Measurements from ENCODE around the gene NFKB1. TPM values are rescaled to one million over a fixed set of nuclear protein-coding genes. Genes with fewer than 3 reads are reported as not detected.
A peak's percentile ranks its signal among the peaks of the same experiment; 100 is the strongest.

Gene NFKB1, protein sequence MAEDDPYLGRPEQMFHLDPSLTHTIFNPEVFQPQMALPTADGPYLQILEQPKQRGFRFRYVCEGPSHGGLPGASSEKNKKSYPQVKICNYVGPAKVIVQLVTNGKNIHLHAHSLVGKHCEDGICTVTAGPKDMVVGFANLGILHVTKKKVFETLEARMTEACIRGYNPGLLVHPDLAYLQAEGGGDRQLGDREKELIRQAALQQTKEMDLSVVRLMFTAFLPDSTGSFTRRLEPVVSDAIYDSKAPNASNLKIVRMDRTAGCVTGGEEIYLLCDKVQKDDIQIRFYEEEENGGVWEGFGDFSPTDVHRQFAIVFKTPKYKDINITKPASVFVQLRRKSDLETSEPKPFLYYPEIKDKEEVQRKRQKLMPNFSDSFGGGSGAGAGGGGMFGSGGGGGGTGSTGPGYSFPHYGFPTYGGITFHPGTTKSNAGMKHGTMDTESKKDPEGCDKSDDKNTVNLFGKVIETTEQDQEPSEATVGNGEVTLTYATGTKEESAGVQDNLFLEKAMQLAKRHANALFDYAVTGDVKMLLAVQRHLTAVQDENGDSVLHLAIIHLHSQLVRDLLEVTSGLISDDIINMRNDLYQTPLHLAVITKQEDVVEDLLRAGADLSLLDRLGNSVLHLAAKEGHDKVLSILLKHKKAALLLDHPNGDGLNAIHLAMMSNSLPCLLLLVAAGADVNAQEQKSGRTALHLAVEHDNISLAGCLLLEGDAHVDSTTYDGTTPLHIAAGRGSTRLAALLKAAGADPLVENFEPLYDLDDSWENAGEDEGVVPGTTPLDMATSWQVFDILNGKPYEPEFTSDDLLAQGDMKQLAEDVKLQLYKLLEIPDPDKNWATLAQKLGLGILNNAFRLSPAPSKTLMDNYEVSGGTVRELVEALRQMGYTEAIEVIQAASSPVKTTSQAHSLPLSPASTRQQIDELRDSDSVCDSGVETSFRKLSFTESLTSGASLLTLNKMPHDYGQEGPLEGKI
- total RNA-seq: 100 to 1,000 TPM; 185 to 189 TPM
- 45.5 TPM for polyA plus RNA-seq

DNA sequence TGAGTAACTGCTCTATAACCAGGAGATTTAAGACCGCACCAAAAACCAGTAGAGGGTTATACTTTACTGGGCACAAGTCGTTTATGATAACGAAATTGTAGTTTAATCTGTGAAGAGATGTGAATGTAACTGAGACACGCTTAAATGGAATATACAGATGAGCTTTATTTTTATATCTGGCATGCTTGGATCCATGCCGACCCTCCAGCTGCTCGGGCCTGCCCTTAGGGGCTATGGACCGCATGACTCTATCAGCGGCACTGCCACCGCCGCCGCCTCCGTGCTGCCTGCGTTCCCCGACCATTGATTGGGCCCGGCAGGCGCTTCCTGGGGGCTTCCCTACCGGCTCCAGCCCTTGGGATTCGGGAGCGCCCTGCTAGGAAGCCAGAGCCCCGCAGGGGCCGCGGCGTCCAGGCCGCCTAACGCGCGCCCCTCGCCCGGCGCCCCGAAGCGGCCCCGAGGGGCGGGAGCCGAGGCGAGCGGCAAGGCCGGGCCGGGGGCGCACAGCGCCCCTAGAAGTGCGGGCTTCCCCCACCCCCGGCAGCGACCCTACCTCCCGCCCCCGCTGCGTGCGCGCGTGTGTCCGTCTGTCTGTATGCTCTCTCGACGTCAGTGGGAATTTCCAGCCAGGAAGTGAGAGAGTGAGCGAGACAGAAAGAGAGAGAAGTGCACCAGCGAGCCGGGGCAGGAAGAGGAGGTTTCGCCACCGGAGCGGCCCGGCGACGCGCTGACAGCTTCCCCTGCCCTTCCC lies at the start of gene NFKB1:
TSS of gene NFKB1 (plus strand) at position 664 of the 751 bp plus-strand sequence. CDS start 24,160 bp downstream, outside the sequence.
- peak within 1 kb of the TSS; percentile 93 to 99 (median 95) for H3K4me3 Mint-ChIP-seq
- H3K9me3 Mint-ChIP-seq: peaks cover 0 to 2% (median 0%) of the 10 kb centered on the region in 5 donors
- H3K27me3 ChIP-seq (ENCODE audit: insufficient read depth, low read length, poor library complexity, severe bottlenecking): no peaks in the 10 kb centered on the region
- ChIA-PET POLR2A (interaction anchor here (0.5 to 1.6 kb wide), 7 partner anchors 21 to 327 kb away, joined by 3 to 6 read pairs (median 4); partner anchors contain the start of gene SLC39A8), CTCF (interaction anchor here (0.8 to 1.5 kb wide), 15 partner anchors 10 to 576 kb away, joined by 3 to 6 read pairs (median 3); partner anchors contain the start of genes SLC39A8 and SLC9B2)
- peak within 1 kb of the TSS; percentile 97 to 100 (median 98) for H3K27ac Mint-ChIP-seq
- peaks cover 0 to 5% of the 10 kb centered on the region in 2 donors for H3K27me3 Mint-ChIP-seq
- H3K4me1 ChIP-seq (ENCODE audit: insufficient read depth, low read length): peaks cover 27% of the 10 kb centered on the region
- DNase-seq: peak; percentile 74 to 92 (median 86)
- H3K9me3 ChIP-seq (ENCODE audit: low read length): no peaks in the 10 kb centered on the region
- peaks cover 31 to 48% (median 41%) of the 10 kb centered on the region in 3 donors for H3K4me1 Mint-ChIP-seq
- H3K27ac ChIP-seq (ENCODE audit: low read depth, low read length): peak within 1 kb of the TSS; percentile 96
- H3K36me3 Mint-ChIP-seq: peaks cover 0 to 16% (median 0%) of the 10 kb centered on the region in 3 donors
- peak within 1 kb of the TSS; percentile 85 for H3K4me3 ChIP-seq (ENCODE audit: low read length)
- H3K36me3 ChIP-seq (ENCODE audit: insufficient read depth, low read length): no peaks in the 10 kb centered on the region

DNA sequence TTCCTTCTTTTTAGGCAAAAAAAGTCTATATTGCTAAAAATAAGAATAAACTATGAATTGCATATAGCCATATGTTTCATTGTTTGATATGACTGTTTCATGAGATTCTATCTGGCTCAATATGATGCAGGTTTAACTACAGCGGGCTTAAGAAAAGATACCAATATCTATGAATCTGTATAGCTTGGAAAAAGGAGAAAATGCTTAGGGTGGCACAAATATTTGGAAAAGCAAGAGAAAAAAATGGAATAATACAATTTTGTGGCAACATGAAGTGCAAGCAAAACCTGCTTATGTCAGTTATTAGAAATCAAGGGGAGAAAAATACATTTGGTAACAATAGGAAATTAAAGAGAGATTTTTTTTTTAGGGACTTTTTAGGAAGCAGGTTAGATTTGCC lies 48.3 kb upstream of the NFKB1 start:
- Mint-ChIP-seq H3K9me3 (no peaks in the 10 kb centered on the region), H3K4me3 (no peak overlapping the region), H3K27me3 (peaks cover 0 to 22% of the 10 kb centered on the region in 2 donors), H3K27ac (no peak overlapping the region), H3K4me1 (peaks cover 2 to 11% (median 5%) of the 10 kb centered on the region in 3 donors), H3K36me3 (no peaks in the 10 kb centered on the region)
- DNase-seq: no peak
- no peak overlapping the region for H3K27ac ChIP-seq (ENCODE audit: low read depth, low read length)
- ChIA-PET POLR2A (no interaction called here), CTCF (interaction anchor here (1.5 kb wide), 1 partner anchor 173 kb away, joined by 3 read pairs; no protein-coding TSS in a partner anchor)
- H3K9me3 ChIP-seq (ENCODE audit: low read length): no peaks in the 10 kb centered on the region
- H3K4me1 ChIP-seq (ENCODE audit: insufficient read depth, low read length): no peaks in the 10 kb centered on the region
- H3K36me3 ChIP-seq (ENCODE audit: insufficient read depth, low read length): no peaks in the 10 kb centered on the region
- H3K27me3 ChIP-seq (ENCODE audit: insufficient read depth, low read length, poor library complexity, severe bottlenecking): no peaks in the 10 kb centered on the region
- no peak overlapping the region for H3K4me3 ChIP-seq (ENCODE audit: low read length)

DNA sequence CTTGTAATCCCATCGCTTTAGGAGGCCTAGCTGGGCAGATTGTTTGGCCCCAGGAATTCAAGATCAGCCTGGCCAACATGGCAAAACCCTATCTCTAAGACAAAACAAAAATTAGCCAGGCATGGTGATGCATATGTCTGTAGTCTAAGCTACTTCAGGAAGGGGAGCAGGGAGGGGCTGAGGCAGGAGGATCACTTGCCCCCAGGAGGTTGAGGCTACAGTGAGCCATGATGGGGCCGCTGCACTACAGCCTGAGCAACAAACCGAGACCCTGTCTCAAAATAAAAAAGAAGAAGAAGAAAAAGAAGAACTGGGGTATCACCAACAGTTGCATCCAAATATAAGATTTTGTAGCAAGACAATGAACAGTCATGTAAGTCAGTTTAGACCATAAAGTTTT lies 47.3 kb upstream of the NFKB1 start:
- H3K4me1 ChIP-seq (ENCODE audit: insufficient read depth, low read length): no peaks in the 10 kb centered on the region
- peaks cover 0 to 6% (median 5%) of the 10 kb centered on the region in 3 donors for H3K4me1 Mint-ChIP-seq
- no peak overlapping the region for H3K27ac ChIP-seq (ENCODE audit: low read depth, low read length)
- DNase-seq: no peak
- H3K27ac Mint-ChIP-seq: no peak overlapping the region
- no peaks in the 10 kb centered on the region for H3K36me3 ChIP-seq (ENCODE audit: insufficient read depth, low read length)
- no peaks in the 10 kb centered on the region for H3K27me3 ChIP-seq (ENCODE audit: insufficient read depth, low read length, poor library complexity, severe bottlenecking)
- peaks cover 0 to 22% of the 10 kb centered on the region in 2 donors for H3K27me3 Mint-ChIP-seq
- CTCF ChIA-PET: interaction anchor here (1.8 kb wide), 1 partner anchor 172 kb away, joined by 3 read pairs; no protein-coding TSS in a partner anchor
- POLR2A ChIA-PET: no interaction called here
- H3K4me3 Mint-ChIP-seq: no peak overlapping the region
- H3K4me3 ChIP-seq (ENCODE audit: low read length): no peak overlapping the region
- no peaks in the 10 kb centered on the region for H3K36me3 Mint-ChIP-seq
- H3K9me3 ChIP-seq (ENCODE audit: low read length): no peaks in the 10 kb centered on the region
- H3K9me3 Mint-ChIP-seq: no peaks in the 10 kb centered on the region

DNA sequence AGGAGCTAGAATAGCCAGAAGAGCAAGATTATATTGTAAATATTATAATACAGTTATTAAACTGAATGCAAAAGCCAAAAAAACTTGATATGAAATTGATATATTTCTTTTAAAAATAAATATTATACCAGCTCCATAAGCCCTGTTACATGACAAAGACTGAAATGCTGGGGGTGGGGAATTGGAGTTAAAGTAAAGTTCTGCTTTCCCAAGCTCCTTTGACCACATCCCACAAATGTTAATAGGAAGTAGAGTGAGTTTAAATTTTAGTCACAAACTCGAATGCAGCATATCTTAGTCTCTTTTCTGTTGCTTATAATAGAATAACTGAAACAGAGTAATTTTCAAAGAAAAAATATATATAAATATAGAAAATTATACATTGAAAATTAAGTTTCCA lies 46.9 kb upstream of the NFKB1 start:
- no peak for DNase-seq
- Mint-ChIP-seq H3K9me3 (no peaks in the 10 kb centered on the region), H3K27ac (no peak overlapping the region), H3K36me3 (no peaks in the 10 kb centered on the region), H3K4me1 (peaks cover 0 to 6% (median 5%) of the 10 kb centered on the region in 3 donors), H3K4me3 (no peak overlapping the region), H3K27me3 (peaks cover 0 to 22% of the 10 kb centered on the region in 2 donors)
- Histone ChIP-seq H3K27me3 (ENCODE audit: insufficient read depth, low read length, poor library complexity, severe bottlenecking) (no peaks in the 10 kb centered on the region), H3K27ac (ENCODE audit: low read depth, low read length) (no peak overlapping the region), H3K4me1 (ENCODE audit: insufficient read depth, low read length) (no peaks in the 10 kb centered on the region), H3K36me3 (ENCODE audit: insufficient read depth, low read length) (no peaks in the 10 kb centered on the region), H3K9me3 (ENCODE audit: low read length) (no peaks in the 10 kb centered on the region), H3K4me3 (ENCODE audit: low read length) (no peak overlapping the region)
- CTCF ChIA-PET: interaction anchor here (1.8 kb wide), 1 partner anchor 172 kb away, joined by 3 read pairs; no protein-coding TSS in a partner anchor
- POLR2A ChIA-PET: no interaction called here

DNA sequence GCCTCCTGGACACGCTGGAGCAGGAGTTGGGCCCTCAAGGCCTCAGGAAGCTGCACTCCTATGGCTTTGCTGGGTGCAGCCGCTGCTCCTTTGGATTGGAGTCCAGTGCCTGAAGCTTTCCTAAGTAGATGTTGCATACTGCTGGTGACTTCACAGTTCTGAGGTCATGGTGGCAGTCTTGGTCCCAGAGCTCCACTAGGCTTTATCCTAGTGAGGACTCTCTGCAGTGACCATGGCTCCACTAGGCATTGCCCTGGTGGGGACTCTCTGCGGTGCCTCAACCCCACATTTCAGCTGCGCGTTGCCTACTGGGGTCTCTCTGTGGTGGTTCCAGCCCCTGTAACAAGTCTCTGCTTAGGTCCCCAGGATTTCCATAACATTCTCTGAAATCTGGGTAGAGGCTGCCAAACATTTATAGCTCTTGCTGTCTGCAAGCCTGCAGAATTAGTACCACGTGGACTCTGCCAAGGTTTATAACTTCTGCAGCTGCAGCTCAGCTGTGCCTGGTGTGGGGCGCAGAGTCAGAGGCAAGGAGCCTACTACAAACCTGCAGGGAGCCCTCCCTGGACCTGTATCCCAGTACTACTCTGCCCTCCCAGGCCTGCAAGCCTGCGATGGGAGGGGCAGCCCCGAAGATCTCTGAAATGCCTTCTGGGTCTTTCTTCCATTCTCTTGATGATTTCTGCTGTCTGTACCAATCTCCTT lies 46.0 kb upstream of the NFKB1 start:
- Mint-ChIP-seq H3K27me3 (peaks cover 1 to 22% of the 10 kb centered on the region in 2 donors), H3K4me1 (no peaks in the 10 kb centered on the region), H3K27ac (no peak overlapping the region), H3K4me3 (no peak overlapping the region), H3K36me3 (peaks cover 0 to 6% (median 0%) of the 10 kb centered on the region in 3 donors), H3K9me3 (peaks cover 2 to 5% (median 3%) of the 10 kb centered on the region in 5 donors)
- Histone ChIP-seq H3K36me3 (ENCODE audit: insufficient read depth, low read length) (no peaks in the 10 kb centered on the region), H3K27ac (ENCODE audit: low read depth, low read length) (no peak overlapping the region), H3K9me3 (ENCODE audit: low read length) (no peaks in the 10 kb centered on the region), H3K27me3 (ENCODE audit: insufficient read depth, low read length, poor library complexity, severe bottlenecking) (no peaks in the 10 kb centered on the region), H3K4me3 (ENCODE audit: low read length) (no peak overlapping the region), H3K4me1 (ENCODE audit: insufficient read depth, low read length) (no peaks in the 10 kb centered on the region)
- ChIA-PET POLR2A (no interaction called here), CTCF (interaction anchor here (1.8 kb wide), 1 partner anchor 171 kb away, joined by 3 read pairs; no protein-coding TSS in a partner anchor)
- no peak for DNase-seq

DNA sequence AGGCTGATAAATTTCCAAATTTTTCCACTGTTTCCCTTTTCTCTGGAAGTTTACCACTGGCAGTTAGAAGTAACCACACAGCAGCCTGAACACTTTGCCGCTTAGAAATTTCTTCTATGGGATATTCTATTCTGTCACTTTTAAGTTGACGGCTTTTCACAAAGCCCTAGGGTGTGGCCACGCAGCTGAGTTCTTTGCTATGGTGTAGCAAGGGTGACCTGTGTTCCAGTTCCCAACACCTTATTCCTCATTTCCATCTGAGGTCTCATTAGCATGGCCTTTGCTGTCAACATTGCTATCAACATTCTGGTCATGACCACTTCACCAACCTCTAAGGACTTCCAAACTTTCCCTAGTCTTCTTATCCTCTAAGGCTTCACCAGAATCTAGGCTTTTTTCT lies 45.4 kb upstream of the NFKB1 start:
- no peak for DNase-seq
- ChIA-PET CTCF (no interaction called here), POLR2A (no interaction called here)
- Mint-ChIP-seq H3K4me1 (no peaks in the 10 kb centered on the region), H3K4me3 (no peak overlapping the region), H3K27me3 (peaks cover 1 to 22% of the 10 kb centered on the region in 2 donors), H3K27ac (no peak overlapping the region), H3K9me3 (peaks cover 5 to 10% (median 7%) of the 10 kb centered on the region in 5 donors), H3K36me3 (peaks cover 0 to 9% (median 0%) of the 10 kb centered on the region in 3 donors)
- Histone ChIP-seq H3K27me3 (ENCODE audit: insufficient read depth, low read length, poor library complexity, severe bottlenecking) (no peaks in the 10 kb centered on the region), H3K27ac (ENCODE audit: low read depth, low read length) (no peak overlapping the region), H3K4me3 (ENCODE audit: low read length) (no peak overlapping the region), H3K4me1 (ENCODE audit: insufficient read depth, low read length) (no peaks in the 10 kb centered on the region), H3K36me3 (ENCODE audit: insufficient read depth, low read length) (no peaks in the 10 kb centered on the region), H3K9me3 (ENCODE audit: low read length) (no peaks in the 10 kb centered on the region)

DNA sequence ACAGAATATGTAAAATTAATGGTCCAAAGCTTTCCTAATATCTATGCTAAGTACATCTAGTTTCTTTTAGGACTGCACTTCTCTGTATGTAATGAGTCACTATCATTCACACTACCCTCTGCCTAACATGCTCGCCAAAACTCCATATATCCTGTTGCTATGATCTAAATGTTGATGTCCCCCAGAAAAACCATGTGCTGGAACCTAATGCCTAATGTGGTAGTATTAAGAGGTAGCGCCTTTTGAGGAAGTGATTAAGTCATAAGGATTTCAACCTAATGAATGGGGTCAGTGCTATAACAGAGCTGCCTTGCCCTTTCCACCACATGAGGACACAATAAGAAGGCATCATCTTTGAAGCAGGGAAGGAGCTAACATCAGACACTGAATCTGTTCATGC lies 34.9 kb upstream of the NFKB1 start:
- H3K9me3 Mint-ChIP-seq: peaks cover under 1 to 9% (median 4%) of the 10 kb centered on the region in 5 donors
- no peak overlapping the region for H3K4me3 Mint-ChIP-seq
- CTCF ChIA-PET: interaction anchor here (1.3 kb wide), 1 partner anchor 34 kb away, joined by 3 read pairs; no protein-coding TSS in a partner anchor

More for the DNA sequence above, 34.9 kb upstream of the NFKB1 start:
- H3K36me3 ChIP-seq (ENCODE audit: insufficient read depth, low read length): no peaks in the 10 kb centered on the region
- peaks cover 9 to 23% (median 21%) of the 10 kb centered on the region in 3 donors for H3K4me1 Mint-ChIP-seq
- peaks cover 0 to 14% (median 0%) of the 10 kb centered on the region in 3 donors for H3K36me3 Mint-ChIP-seq
- H3K4me3 ChIP-seq (ENCODE audit: low read length): no peak overlapping the region
- peaks cover 2 to 5% of the 10 kb centered on the region in 2 donors for H3K27me3 Mint-ChIP-seq
- peaks cover 5% of the 10 kb centered on the region for H3K9me3 ChIP-seq (ENCODE audit: low read length)
- H3K4me1 ChIP-seq (ENCODE audit: insufficient read depth, low read length): peaks cover 21% of the 10 kb centered on the region
- no peak overlapping the region for H3K27ac Mint-ChIP-seq
- H3K27ac ChIP-seq (ENCODE audit: low read depth, low read length): no peak overlapping the region
- H3K27me3 ChIP-seq (ENCODE audit: insufficient read depth, low read length, poor library complexity, severe bottlenecking): no peaks in the 10 kb centered on the region
- POLR2A ChIA-PET: no interaction called here
- no peak for DNase-seq

Measured in CD8-positive, alpha-beta memory T cell (primary cell).